Activated T-helper 1 cell treated with anti-CD3 and anti-CD28 coated beads, Interleukin-12 subunit alpha, Interleukin-12 subunit beta, Interleukin-2, Interleukin-4 antibody, amounts not matched to agents 30 ng/mL and 10 ng/mL and 1 ng/mL, durations not matched to agents 14 hours and 24 hours and 36 hours (primary cell): ENCODE data around the gene KLRD1. TPM values are rescaled to one million over a fixed set of nuclear protein-coding genes. Genes with fewer than 3 reads are reported as not detected.
"Not testable (repeated sequence)": the region's sequence is repeated elsewhere in the genome, so short reads cannot be mapped to it uniquely, and the experiment has no call there.

Source experiments
- DNase-seq: peaks from one replicate; pipeline ENCODE4 v3.0.0; 2021; ENCODE audit warnings: low spot score
- H3K27ac Mint-ChIP-seq: one replicate; pipeline ENCODE4 v1.8.0; 2021; ENCODE audit warnings: mild to moderate bottlenecking, mixed read lengths
- H3K27me3 Mint-ChIP-seq: one replicate; pipeline ENCODE4 v1.8.0; 2022; ENCODE audit warnings: mild to moderate bottlenecking, moderate library complexity, mixed read lengths; ENCODE audit not compliant: insufficient read depth
- H3K36me3 Mint-ChIP-seq: one replicate; pipeline ENCODE4 v1.8.0; 2021; ENCODE audit warnings: low read depth, mixed read lengths
- H3K4me1 Mint-ChIP-seq: one replicate; pipeline ENCODE4 v1.8.0; 2021; ENCODE audit warnings: low read depth, mixed read lengths
- H3K4me3 Mint-ChIP-seq: one replicate; pipeline ENCODE4 v1.8.0; 2021; ENCODE audit warnings: mild to moderate bottlenecking, moderate library complexity, mixed read lengths
- H3K9me3 Mint-ChIP-seq: one replicate; pipeline ENCODE4 v1.8.0; 2021; ENCODE audit warnings: mixed read lengths
- intact Hi-C: fragments of 100-400 bp; cut with micrococcal nuclease; formaldehyde crosslinking; loops from one replicate; pipeline ENCODE4 v1.15.1; 2024
- total RNA-seq: library from RNA; stranded (reverse); gene quantifications from 2 replicates; pipeline ENCODE4 v1.2.3, GENCODE V29; 2022

KLRD1 gene
- total RNA-seq, 1 donor from 2014 or later, result 2.5 TPM

DNA sequence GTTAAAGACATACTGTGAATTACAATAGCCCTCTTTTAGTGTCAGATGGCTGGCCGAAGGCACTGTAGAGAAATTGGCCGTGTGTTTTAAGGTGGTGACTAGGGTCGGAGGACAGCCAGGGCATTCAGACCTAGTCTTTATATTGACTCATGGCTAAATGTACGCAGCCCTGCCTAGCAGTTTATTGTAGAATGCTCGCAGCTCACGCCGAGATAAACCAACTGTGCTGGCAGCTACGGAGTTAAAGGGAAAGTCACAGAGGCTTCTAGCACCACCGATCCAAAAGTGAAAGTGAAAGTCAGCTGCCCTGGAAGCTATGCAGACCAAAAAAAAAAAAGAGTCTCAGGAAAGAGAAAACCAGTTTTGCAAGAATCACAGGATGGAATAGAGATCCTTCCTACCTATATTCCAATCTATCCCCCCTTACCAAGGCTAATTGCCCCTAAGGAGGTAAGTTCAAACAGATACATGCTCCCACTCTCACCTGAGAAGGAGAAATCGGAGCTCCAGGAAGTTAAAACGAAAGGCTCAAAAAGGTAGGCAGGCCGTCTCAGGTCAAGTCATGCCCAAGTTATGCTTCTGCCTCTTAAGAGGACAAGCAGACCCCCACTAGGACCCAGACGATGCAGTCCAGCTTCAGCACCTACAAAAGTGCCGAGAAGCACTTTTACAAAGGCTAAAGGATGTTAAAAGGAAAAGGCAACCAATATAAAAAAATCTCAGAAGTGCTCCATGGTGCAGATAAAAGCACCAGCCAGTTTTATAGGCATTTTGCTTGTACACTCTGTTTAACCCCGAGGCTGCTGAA, 57.3 kb downstream of the KLRD1 start:
- H3K27me3 Mint-ChIP-seq, result peaks cover 39% of the 10 kb centered on the region
- H3K27ac Mint-ChIP-seq, result no peak overlapping the region
- H3K4me1 Mint-ChIP-seq, result no peaks in the 10 kb centered on the region
- intact Hi-C loops, result loop anchor here (1.0 to 5.0 kb wide), 4 partner anchors 45 to 1338 kb away; partner anchors contain the start of gene GABARAPL1
- peaks cover 6% of the 10 kb centered on the region for H3K9me3 Mint-ChIP-seq
- H3K4me3 Mint-ChIP-seq, result no peak overlapping the region
- peak; percentile 52 for DNase-seq
- H3K36me3 Mint-ChIP-seq, result no peaks in the 10 kb centered on the region

- no peaks in the 10 kb centered on the region for H3K36me3 Mint-ChIP-seq
- no peak overlapping the region for H3K4me3 Mint-ChIP-seq
- peaks cover 33% of the 10 kb centered on the region for H3K27me3 Mint-ChIP-seq
- H3K4me1 Mint-ChIP-seq, result no peaks in the 10 kb centered on the region
- peaks cover 6% of the 10 kb centered on the region for H3K9me3 Mint-ChIP-seq
- intact Hi-C loops, result loop anchor here (1.0 to 2.0 kb wide), 3 partner anchors 46 to 153 kb away; partner anchors contain the start of gene GABARAPL1
- no peak for DNase-seq
- no peak overlapping the region for H3K27ac Mint-ChIP-seq
These were observed 58.2 kb downstream of the KLRD1 start for GRCh38 chr12:10365696-10366405.

- no peak for DNase-seq
- Mint-ChIP-seq H3K4me3 (no peak overlapping the region), H3K9me3 (peaks cover 6% of the 10 kb centered on the region), H3K27ac (no peak overlapping the region), H3K4me1 (no peaks in the 10 kb centered on the region), H3K27me3 (peaks cover 32% of the 10 kb centered on the region), H3K36me3 (no peaks in the 10 kb centered on the region)
- intact Hi-C loops, result no loop called here
These were observed 59.2 kb downstream of the KLRD1 start for GRCh38 chr12:10366875-10367274.

GRCh38 chr12:10367714-10368113, 60.0 kb downstream of the KLRD1 start:
- H3K27ac Mint-ChIP-seq, H3K4me3 Mint-ChIP-seq, DNase-seq, H3K9me3 Mint-ChIP-seq, H3K4me1 Mint-ChIP-seq, H3K36me3 Mint-ChIP-seq, intact Hi-C loops: not testable (repeated sequence)
- peaks cover 29% of the 10 kb centered on the region for H3K27me3 Mint-ChIP-seq

- Mint-ChIP-seq H3K27ac (no peak overlapping the region), H3K36me3 (no peaks in the 10 kb centered on the region), H3K27me3 (peaks cover 31% of the 10 kb centered on the region), H3K4me1 (peaks cover 5% of the 10 kb centered on the region), H3K4me3 (no peak overlapping the region), H3K9me3 (peaks cover 6% of the 10 kb centered on the region)
- no peak for DNase-seq
- intact Hi-C loops, result no loop called here
These were observed 60.8 kb downstream of the KLRD1 start for GRCh38 chr12:10368206-10369171.

DNA sequence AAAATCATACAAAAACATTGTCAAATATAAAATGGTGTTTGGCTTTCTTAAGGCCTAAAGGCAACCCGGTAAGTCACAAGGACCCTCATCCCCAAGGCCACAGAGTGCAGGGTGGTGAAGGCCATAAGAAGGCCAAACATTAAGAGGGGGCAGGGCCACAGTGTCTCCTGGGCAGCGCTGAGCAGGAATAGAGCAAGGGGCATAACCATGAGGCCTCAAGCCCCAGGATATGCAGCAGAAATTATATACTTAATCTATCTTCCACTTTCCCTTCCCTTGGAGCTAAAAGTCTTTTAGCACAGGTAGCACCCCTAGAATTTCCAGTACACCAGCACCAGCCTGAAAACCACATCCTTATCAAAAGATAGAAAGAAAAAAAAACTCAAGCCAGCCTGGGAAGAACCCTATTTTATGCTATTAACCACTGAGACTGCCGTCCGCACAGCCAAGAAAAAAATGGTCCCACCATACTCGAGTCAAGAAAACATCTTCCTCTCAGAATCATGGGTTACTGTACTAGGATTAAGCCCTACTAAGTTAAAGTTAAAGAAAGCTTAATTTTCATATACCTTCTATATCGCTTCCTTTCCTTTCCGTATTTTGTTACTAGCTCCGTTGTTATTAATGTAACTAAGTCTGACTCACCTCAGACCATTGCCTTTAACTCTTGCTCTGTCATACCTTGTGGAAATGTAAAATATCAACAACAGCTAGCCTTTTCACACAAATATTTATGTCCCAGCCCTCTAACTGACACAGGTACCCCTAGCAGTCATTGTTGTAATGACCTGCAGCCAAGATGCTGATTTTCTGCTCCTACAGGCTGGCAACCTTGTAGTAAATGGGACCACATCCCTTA, 62.1 kb downstream of the KLRD1 start:
- no peak overlapping the region for H3K4me3 Mint-ChIP-seq
- H3K27me3 Mint-ChIP-seq, result peaks cover 33% of the 10 kb centered on the region
- H3K9me3 Mint-ChIP-seq, result peaks cover 6% of the 10 kb centered on the region
- no peak overlapping the region for H3K27ac Mint-ChIP-seq
- H3K4me1 Mint-ChIP-seq, result peaks cover 5% of the 10 kb centered on the region
- intact Hi-C loops, result no loop called here
- H3K36me3 Mint-ChIP-seq, result no peaks in the 10 kb centered on the region
- no peak for DNase-seq

DNA sequence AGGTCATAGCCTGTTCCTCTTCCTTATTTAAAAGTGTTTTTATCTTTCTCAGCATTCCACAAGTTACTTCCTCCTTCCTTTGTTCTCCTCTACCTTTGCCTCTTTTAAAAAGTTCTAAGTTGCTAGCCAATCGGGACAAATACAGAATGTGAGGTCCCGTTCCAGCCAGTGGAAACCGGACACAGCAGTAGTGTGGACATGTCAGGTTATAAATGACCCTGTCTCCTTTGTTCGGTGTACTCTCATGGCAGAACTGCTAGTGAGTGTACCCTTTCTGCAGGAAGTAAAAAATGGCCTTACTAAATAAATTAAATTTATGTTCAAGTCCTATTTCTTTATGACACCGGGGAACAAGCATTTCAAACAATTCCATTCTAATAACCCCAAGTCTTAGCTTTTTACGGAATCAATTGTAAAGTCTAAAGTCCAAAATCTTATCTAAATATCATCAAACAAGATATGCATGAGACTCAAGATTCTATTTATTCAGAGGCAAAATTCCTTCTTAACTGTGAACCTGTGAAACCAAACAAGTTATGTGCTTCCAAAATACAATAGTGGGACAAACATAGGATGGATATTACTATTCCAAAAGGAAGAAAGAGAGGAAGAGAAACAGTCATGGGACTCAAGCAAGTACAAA, 64.3 kb downstream of the KLRD1 start:
- H3K4me1 Mint-ChIP-seq, H3K9me3 Mint-ChIP-seq, H3K36me3 Mint-ChIP-seq, DNase-seq, H3K27ac Mint-ChIP-seq, intact Hi-C loops, H3K4me3 Mint-ChIP-seq: not testable (repeated sequence)
- peaks cover 33% of the 10 kb centered on the region for H3K27me3 Mint-ChIP-seq

DNA sequence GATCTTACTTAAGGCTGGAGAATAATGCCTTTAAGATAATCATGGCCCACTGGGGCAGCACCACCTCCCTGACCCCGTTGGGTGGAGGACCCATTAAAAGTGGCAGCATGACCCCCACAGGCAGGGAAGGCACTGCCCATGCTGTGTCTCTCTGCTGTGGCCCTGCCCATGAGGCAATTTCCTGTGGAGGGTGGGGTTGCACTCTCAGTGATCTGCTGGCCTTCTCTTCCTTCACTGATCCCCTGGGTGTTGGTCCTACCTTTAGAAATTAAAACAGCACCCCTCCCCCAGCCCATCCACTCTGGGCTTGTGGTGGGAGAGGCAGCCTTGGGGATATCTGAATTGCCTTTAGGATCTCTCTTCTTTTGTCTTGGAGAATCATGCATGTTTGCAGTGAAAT, 64.9 kb downstream of the KLRD1 start:
- Mint-ChIP-seq H3K4me3 (no peak overlapping the region), H3K27ac (no peak overlapping the region)

GRCh38 chr12:10374624-10375018, 67.0 kb downstream of the KLRD1 start:
- H3K4me3 Mint-ChIP-seq, result no peak overlapping the region
- peaks cover 5% of the 10 kb centered on the region for H3K4me1 Mint-ChIP-seq
- H3K9me3 Mint-ChIP-seq, result no peaks in the 10 kb centered on the region
- H3K27ac Mint-ChIP-seq, result no peak overlapping the region
- peaks cover 16% of the 10 kb centered on the region for H3K27me3 Mint-ChIP-seq
- intact Hi-C loops, result no loop called here
- H3K36me3 Mint-ChIP-seq, result no peaks in the 10 kb centered on the region
- DNase-seq, result no peak

More for the DNA sequence above, 64.9 kb downstream of the KLRD1 start:
- intact Hi-C loops, result no loop called here
- peaks cover 5% of the 10 kb centered on the region for H3K4me1 Mint-ChIP-seq
- no peak for DNase-seq
- no peaks in the 10 kb centered on the region for H3K36me3 Mint-ChIP-seq
- H3K9me3 Mint-ChIP-seq, result peaks cover 6% of the 10 kb centered on the region
- H3K27me3 Mint-ChIP-seq, result peaks cover 27% of the 10 kb centered on the region

DNA sequence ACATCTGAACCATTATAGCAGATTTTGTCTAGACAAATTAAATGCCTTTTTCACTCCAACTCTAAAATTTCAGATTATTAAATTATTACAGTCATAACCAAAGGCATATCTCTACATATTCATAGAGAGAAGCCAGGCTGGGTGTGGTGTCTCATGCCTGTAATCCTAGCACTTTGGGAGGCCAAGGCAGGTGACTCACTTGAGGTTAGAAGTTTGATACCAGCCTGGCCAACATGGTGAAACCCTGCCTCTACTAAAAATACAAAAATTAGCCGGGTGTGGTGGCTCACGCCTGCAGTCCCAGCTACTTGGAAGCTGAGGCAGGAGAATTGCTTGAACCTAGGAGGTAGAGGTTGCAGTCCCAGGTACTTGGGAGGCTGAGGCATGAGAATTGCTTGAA, 71.1 kb downstream of the KLRD1 start:
- H3K27ac Mint-ChIP-seq, intact Hi-C loops, H3K9me3 Mint-ChIP-seq, DNase-seq, H3K27me3 Mint-ChIP-seq, H3K4me3 Mint-ChIP-seq, H3K4me1 Mint-ChIP-seq, H3K36me3 Mint-ChIP-seq: not testable (repeated sequence)
